ENCODE measurements around the gene SLC9B2. TPM values are rescaled to one million over a fixed set of nuclear protein-coding genes. Genes with fewer than 3 reads are reported as not detected.

The SLC9B2 gene
- total and polyA plus RNA-seq, 2 donors = 4.7 to 6.4 TPM

GRCh38 chr4:103030791-103031190 lies 45.8 kb downstream of the SLC9B2 start:
- 97% methylated on average over 3 of the region's 3 CpGs for WGBS
- no peaks in the 10 kb centered on the region for H3K4me1 ChIP-seq (ENCODE audit: control insufficient read depth in 2 of 2, insufficient read depth in 2 of 2, low read length in 2 of 2)
- no peak overlapping the region for H3K4me3 ChIP-seq (ENCODE audit: low read length in 2 of 2)
- H3K36me3 ChIP-seq (ENCODE audit: control insufficient read depth in 2 of 2, insufficient read depth in 2 of 2, low read length in 1 of 2) = no peaks in the 10 kb centered on the region
- H3K27me3 ChIP-seq (ENCODE audit: control insufficient read depth in 2 of 2, insufficient read depth in 1 of 2, low read length in 1 of 2) = no peaks in the 10 kb centered on the region
- no peaks in the 10 kb centered on the region for H3K9me3 ChIP-seq (ENCODE audit: control insufficient read depth in 2 of 2, insufficient read depth in 1 of 2, low read length in 1 of 2)
- no peak for DNase-seq (ENCODE audit: low read depth in 6 of 9, low spot score in 9 of 9)
- H3K27ac ChIP-seq (ENCODE audit: low read depth in 1 of 2, low read length in 1 of 2) = no peak overlapping the region

DNA sequence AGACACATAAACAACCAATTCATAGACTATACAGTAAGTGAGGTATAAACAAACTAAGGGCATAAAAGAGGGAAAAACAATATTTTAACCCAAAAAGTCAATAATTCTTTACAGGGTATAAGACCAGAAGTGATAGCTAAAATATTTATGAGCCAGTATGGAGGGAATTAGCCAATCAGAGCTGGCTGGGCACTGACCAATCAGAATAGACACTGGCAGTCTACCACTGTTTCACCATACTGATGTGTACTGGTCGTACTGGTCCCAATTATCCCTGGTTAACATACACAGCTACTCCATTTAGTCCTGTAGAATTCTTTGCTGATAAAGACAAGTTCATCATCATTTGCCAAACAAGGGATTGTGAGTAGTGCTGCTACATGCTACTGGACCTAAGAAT lies 47.3 kb downstream of the SLC9B2 start:
- no peaks in the 10 kb centered on the region for H3K9me3 ChIP-seq (ENCODE audit: control insufficient read depth in 2 of 2, insufficient read depth in 1 of 2, low read length in 1 of 2)
- H3K27ac ChIP-seq (ENCODE audit: low read depth in 1 of 2, low read length in 1 of 2) = no peak overlapping the region
- no peak for DNase-seq (ENCODE audit: low read depth in 6 of 9, low spot score in 9 of 9)
- H3K27me3 ChIP-seq (ENCODE audit: control insufficient read depth in 2 of 2, insufficient read depth in 1 of 2, low read length in 1 of 2) = no peaks in the 10 kb centered on the region
- no peak overlapping the region for H3K4me3 ChIP-seq (ENCODE audit: low read length in 2 of 2)
- WGBS = 100% methylated on average over 1 of the region's 1 CpG
- no peaks in the 10 kb centered on the region for H3K36me3 ChIP-seq (ENCODE audit: control insufficient read depth in 2 of 2, insufficient read depth in 2 of 2, low read length in 1 of 2)
- no peaks in the 10 kb centered on the region for H3K4me1 ChIP-seq (ENCODE audit: control insufficient read depth in 2 of 2, insufficient read depth in 2 of 2, low read length in 2 of 2)

DNA sequence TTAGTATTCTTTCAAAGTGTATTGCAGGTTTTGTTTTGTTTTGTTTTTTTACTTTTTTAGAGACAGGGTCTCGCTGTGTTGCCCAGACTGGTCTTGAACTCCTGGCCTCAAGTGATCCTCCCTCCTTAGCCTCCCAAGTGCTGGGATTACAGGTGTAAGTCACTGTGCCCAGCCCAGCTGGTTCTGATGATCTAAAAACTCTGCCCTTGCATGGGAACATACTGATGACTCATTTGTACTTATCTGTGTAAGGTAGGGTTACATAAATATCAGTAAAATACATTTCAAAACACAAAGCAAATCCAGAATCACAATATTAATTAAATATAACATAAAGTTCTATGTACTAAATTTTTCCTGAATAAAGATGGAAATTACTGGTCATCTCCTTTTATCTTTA lies 49.7 kb downstream of the SLC9B2 start:
- H3K4me1 ChIP-seq (ENCODE audit: control insufficient read depth in 2 of 2, insufficient read depth in 2 of 2, low read length in 2 of 2) = no peaks in the 10 kb centered on the region
- H3K27ac ChIP-seq (ENCODE audit: low read depth in 1 of 2, low read length in 1 of 2) = no peak overlapping the region
- 98% methylated on average over 1 of the region's 1 CpG for WGBS
- H3K4me3 ChIP-seq (ENCODE audit: low read length in 2 of 2) = no peak overlapping the region
- DNase-seq (ENCODE audit: low read depth in 6 of 9, low spot score in 9 of 9) = no peak
- H3K27me3 ChIP-seq (ENCODE audit: control insufficient read depth in 2 of 2, insufficient read depth in 1 of 2, low read length in 1 of 2) = no peaks in the 10 kb centered on the region
- H3K9me3 ChIP-seq (ENCODE audit: control insufficient read depth in 2 of 2, insufficient read depth in 1 of 2, low read length in 1 of 2) = no peaks in the 10 kb centered on the region
- H3K36me3 ChIP-seq (ENCODE audit: control insufficient read depth in 2 of 2, insufficient read depth in 2 of 2, low read length in 1 of 2) = no peaks in the 10 kb centered on the region

- H3K27ac ChIP-seq (ENCODE audit: low read depth in 1 of 2, low read length in 1 of 2) = no peak overlapping the region
- 99% methylated on average over 3 of the region's 3 CpGs for WGBS
- no peak for DNase-seq (ENCODE audit: low read depth in 6 of 9, low spot score in 9 of 9)
- no peaks in the 10 kb centered on the region for H3K9me3 ChIP-seq (ENCODE audit: control insufficient read depth in 2 of 2, insufficient read depth in 1 of 2, low read length in 1 of 2)
- no peak overlapping the region for H3K4me3 ChIP-seq (ENCODE audit: low read length in 2 of 2)
- no peaks in the 10 kb centered on the region for H3K27me3 ChIP-seq (ENCODE audit: control insufficient read depth in 2 of 2, insufficient read depth in 1 of 2, low read length in 1 of 2)
- no peaks in the 10 kb centered on the region for H3K36me3 ChIP-seq (ENCODE audit: control insufficient read depth in 2 of 2, insufficient read depth in 2 of 2, low read length in 1 of 2)
- peaks cover 3% of the 10 kb centered on the region in 2 donors for H3K4me1 ChIP-seq (ENCODE audit: control insufficient read depth in 2 of 2, insufficient read depth in 2 of 2, low read length in 2 of 2)
Observed at GRCh38 chr4:103024996-103025395, 51.6 kb downstream of the SLC9B2 start.

DNA sequence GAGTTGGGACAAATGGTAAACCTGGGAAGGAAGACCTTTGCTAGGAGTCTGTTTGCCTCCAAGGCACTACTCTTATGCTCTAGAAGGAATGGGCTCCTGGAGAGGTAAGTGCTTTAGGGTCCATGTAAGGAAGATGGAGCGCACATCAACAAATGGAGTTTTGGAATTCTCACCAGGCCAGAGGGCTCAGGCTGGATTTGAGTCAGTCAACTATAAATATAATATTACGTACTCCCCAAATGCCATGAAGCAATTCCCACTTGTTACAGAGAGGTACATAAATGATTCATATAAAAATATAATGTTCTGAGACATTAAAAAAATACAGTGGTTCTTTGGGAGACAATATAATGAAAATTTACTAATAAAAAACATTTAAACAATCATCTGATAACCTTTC lies 55.4 kb downstream of the SLC9B2 start:
- no peaks in the 10 kb centered on the region for H3K9me3 ChIP-seq (ENCODE audit: control insufficient read depth in 2 of 2, insufficient read depth in 1 of 2, low read length in 1 of 2)
- peaks cover 6 to 13% of the 10 kb centered on the region in 2 donors for H3K4me1 ChIP-seq (ENCODE audit: control insufficient read depth in 2 of 2, insufficient read depth in 2 of 2, low read length in 2 of 2)
- no peaks in the 10 kb centered on the region for H3K27me3 ChIP-seq (ENCODE audit: control insufficient read depth in 2 of 2, insufficient read depth in 1 of 2, low read length in 1 of 2)
- DNase-seq (ENCODE audit: low read depth in 6 of 9, low spot score in 9 of 9) = no peak
- H3K36me3 ChIP-seq (ENCODE audit: control insufficient read depth in 2 of 2, insufficient read depth in 2 of 2, low read length in 1 of 2) = no peaks in the 10 kb centered on the region
- 97% methylated on average over 2 of the region's 2 CpGs for WGBS
- H3K27ac ChIP-seq (ENCODE audit: low read depth in 1 of 2, low read length in 1 of 2) = no peak overlapping the region
- no peak overlapping the region for H3K4me3 ChIP-seq (ENCODE audit: low read length in 2 of 2)

- peak within 1 kb of the TSS; percentile 71 to 83 for H3K4me3 ChIP-seq (ENCODE audit: low read length in 2 of 2)
- no peaks in the 10 kb centered on the region for H3K9me3 ChIP-seq (ENCODE audit: control insufficient read depth in 2 of 2, insufficient read depth in 1 of 2, low read length in 1 of 2)
- no peaks in the 10 kb centered on the region for H3K36me3 ChIP-seq (ENCODE audit: control insufficient read depth in 2 of 2, insufficient read depth in 2 of 2, low read length in 1 of 2)
- peak; percentile 68 to 93 (median 81) for DNase-seq (ENCODE audit: low read depth in 6 of 9, low spot score in 9 of 9)
- H3K4me1 ChIP-seq (ENCODE audit: control insufficient read depth in 2 of 2, insufficient read depth in 2 of 2, low read length in 2 of 2) = peaks cover 6 to 13% of the 10 kb centered on the region in 2 donors
- H3K27me3 ChIP-seq (ENCODE audit: control insufficient read depth in 2 of 2, insufficient read depth in 1 of 2, low read length in 1 of 2) = no peaks in the 10 kb centered on the region
- WGBS = 2% methylated on average over 46 of the region's 46 CpGs
- H3K27ac ChIP-seq (ENCODE audit: low read depth in 1 of 2, low read length in 1 of 2) = peak within 1 kb of the TSS; percentile 88 to 96
Observed at GRCh38 chr4:103019308-103020124, 57.0 kb downstream of the SLC9B2 start, which contains the start of gene SLC9B1. Gene SLC9B1, minus strand, starts transcription at chr4:103019705. Its CDS starts 27,994 bp downstream, at chr4:102991711.

GRCh38 chr4:103018391-103019307 lies 57.9 kb downstream of the SLC9B2 start:
- Histone ChIP-seq H3K36me3 (ENCODE audit: control insufficient read depth in 2 of 2, insufficient read depth in 2 of 2, low read length in 1 of 2) (no peaks in the 10 kb centered on the region), H3K27ac (ENCODE audit: low read depth in 1 of 2, low read length in 1 of 2) (peak overlapping the region; percentile 55 to 88), H3K4me1 (ENCODE audit: control insufficient read depth in 2 of 2, insufficient read depth in 2 of 2, low read length in 2 of 2) (peaks cover 6 to 13% of the 10 kb centered on the region in 2 donors), H3K9me3 (ENCODE audit: control insufficient read depth in 2 of 2, insufficient read depth in 1 of 2, low read length in 1 of 2) (no peaks in the 10 kb centered on the region), H3K27me3 (ENCODE audit: control insufficient read depth in 2 of 2, insufficient read depth in 1 of 2, low read length in 1 of 2) (no peaks in the 10 kb centered on the region), H3K4me3 (ENCODE audit: low read length in 2 of 2) (peak overlapping the region; percentile 71 to 83)
- peak in 2 of 9 donors; percentile 10 to 30 for DNase-seq (ENCODE audit: low read depth in 6 of 9, low spot score in 9 of 9)
- WGBS = 58% methylated on average over 8 of the region's 8 CpGs

GRCh38 chr4:103012551-103012950 lies 64.0 kb downstream of the SLC9B2 start:
- no peaks in the 10 kb centered on the region for H3K27me3 ChIP-seq (ENCODE audit: control insufficient read depth in 2 of 2, insufficient read depth in 1 of 2, low read length in 1 of 2)
- H3K27ac ChIP-seq (ENCODE audit: low read depth in 1 of 2, low read length in 1 of 2) = no peak overlapping the region
- H3K4me1 ChIP-seq (ENCODE audit: control insufficient read depth in 2 of 2, insufficient read depth in 2 of 2, low read length in 2 of 2) = no peaks in the 10 kb centered on the region
- no peaks in the 10 kb centered on the region for H3K9me3 ChIP-seq (ENCODE audit: control insufficient read depth in 2 of 2, insufficient read depth in 1 of 2, low read length in 1 of 2)
- DNase-seq (ENCODE audit: low read depth in 6 of 9, low spot score in 9 of 9) = no peak
- H3K4me3 ChIP-seq (ENCODE audit: low read length in 2 of 2) = no peak overlapping the region
- H3K36me3 ChIP-seq (ENCODE audit: control insufficient read depth in 2 of 2, insufficient read depth in 2 of 2, low read length in 1 of 2) = no peaks in the 10 kb centered on the region

GRCh38 chr4:103012060-103012459 lies 64.5 kb downstream of the SLC9B2 start:
- 93% methylated on average over 1 of the region's 1 CpG for WGBS
- Histone ChIP-seq H3K27me3 (ENCODE audit: control insufficient read depth in 2 of 2, insufficient read depth in 1 of 2, low read length in 1 of 2) (no peaks in the 10 kb centered on the region), H3K9me3 (ENCODE audit: control insufficient read depth in 2 of 2, insufficient read depth in 1 of 2, low read length in 1 of 2) (no peaks in the 10 kb centered on the region), H3K4me1 (ENCODE audit: control insufficient read depth in 2 of 2, insufficient read depth in 2 of 2, low read length in 2 of 2) (no peaks in the 10 kb centered on the region), H3K4me3 (ENCODE audit: low read length in 2 of 2) (no peak overlapping the region), H3K36me3 (ENCODE audit: control insufficient read depth in 2 of 2, insufficient read depth in 2 of 2, low read length in 1 of 2) (no peaks in the 10 kb centered on the region), H3K27ac (ENCODE audit: low read depth in 1 of 2, low read length in 1 of 2) (no peak overlapping the region)
- no peak for DNase-seq (ENCODE audit: low read depth in 6 of 9, low spot score in 9 of 9)
